Activated T-cell treated with anti-CD3 and anti-CD28 coated beads, Interleukin-2, amount 50 U/mL, for 24 hours (primary cell): ENCODE measurements around the gene PGLYRP2.
A peak's percentile ranks its signal among the peaks of the same experiment; 100 is the strongest.
"Not testable (repeated sequence)": the region's sequence is repeated elsewhere in the genome, so short reads cannot be mapped to it uniquely, and the experiment has no call there.

ENCODE experiments used
- DNase-seq: peaks from one replicate; pipeline ENCODE4 v3.0.0-alpha.2; 2020
- H3K27ac Mint-ChIP-seq: 2 replicates; pipeline ENCODE4 v1.8.0; 2020; ENCODE audit warnings: mild to moderate bottlenecking, mixed read lengths
- H3K27me3 Mint-ChIP-seq: 2 replicates; pipeline ENCODE4 v1.8.0; 2020; ENCODE audit warnings: mixed read lengths
- H3K36me3 Mint-ChIP-seq: 2 replicates; pipeline ENCODE4 v1.8.0; 2020; ENCODE audit warnings: low read depth, mixed read lengths
- H3K4me1 Mint-ChIP-seq: 2 replicates; pipeline ENCODE4 v1.8.0; 2020; ENCODE audit warnings: low read depth, mixed read lengths
- H3K4me3 Mint-ChIP-seq: 2 replicates; pipeline ENCODE4 v1.8.0; 2020; ENCODE audit warnings: mild to moderate bottlenecking, moderate library complexity, mixed read lengths
- H3K9me3 Mint-ChIP-seq: 2 replicates; pipeline ENCODE4 v1.8.0; 2020; ENCODE audit warnings: mixed read lengths

PGLYRP2 gene

GRCh38 chr19:15479391-15480345 lies at the start of gene PGLYRP2:
PGLYRP2 (minus strand) TSS chr19:15479501; CDS start chr19:15479371, 130 bp downstream.
- H3K9me3 Mint-ChIP-seq: no peaks in the 10 kb centered on the region
- H3K4me1 Mint-ChIP-seq: peaks cover 31% of the 10 kb centered on the region
- no peak for DNase-seq
- H3K36me3 Mint-ChIP-seq: no peaks in the 10 kb centered on the region
- H3K4me3 Mint-ChIP-seq: no peak within 1 kb of the TSS
- no peaks in the 10 kb centered on the region for H3K27me3 Mint-ChIP-seq
- peak within 1 kb of the TSS; percentile 50 for H3K27ac Mint-ChIP-seq

GRCh38 chr19:15527705-15528104 lies 48.4 kb upstream of the PGLYRP2 start:
- no peak for DNase-seq
- H3K36me3 Mint-ChIP-seq: peaks cover 5% of the 10 kb centered on the region
- H3K9me3 Mint-ChIP-seq: peaks cover 6% of the 10 kb centered on the region
- H3K27me3 Mint-ChIP-seq: no peaks in the 10 kb centered on the region
- no peak overlapping the region for H3K27ac Mint-ChIP-seq
- H3K4me1 Mint-ChIP-seq: peaks cover 13% of the 10 kb centered on the region
- H3K4me3 Mint-ChIP-seq: no peak overlapping the region

GRCh38 chr19:15526408-15526807 lies 47.1 kb upstream of the PGLYRP2 start:
- DNase-seq: no peak
- Mint-ChIP-seq H3K9me3 (peaks cover 6% of the 10 kb centered on the region), H3K4me1 (peaks cover 3% of the 10 kb centered on the region), H3K36me3 (peaks cover 5% of the 10 kb centered on the region), H3K4me3 (no peak overlapping the region), H3K27me3 (no peaks in the 10 kb centered on the region), H3K27ac (no peak overlapping the region)

- H3K4me3 Mint-ChIP-seq: no peak overlapping the region
- H3K9me3 Mint-ChIP-seq: peaks cover 1% of the 10 kb centered on the region
- H3K27me3 Mint-ChIP-seq: no peaks in the 10 kb centered on the region
- H3K27ac Mint-ChIP-seq: no peak overlapping the region
- no peak for DNase-seq
- peaks cover 2% of the 10 kb centered on the region for H3K36me3 Mint-ChIP-seq
- peaks cover 3% of the 10 kb centered on the region for H3K4me1 Mint-ChIP-seq
Observed at GRCh38 chr19:15525291-15525690, 46.0 kb upstream of the PGLYRP2 start.

GRCh38 chr19:15524781-15525180 lies 45.5 kb upstream of the PGLYRP2 start:
- Mint-ChIP-seq H3K9me3 (no peaks in the 10 kb centered on the region), H3K27me3 (no peaks in the 10 kb centered on the region), H3K4me1 (peaks cover 3% of the 10 kb centered on the region), H3K36me3 (no peaks in the 10 kb centered on the region), H3K27ac (no peak overlapping the region), H3K4me3 (no peak overlapping the region)
- DNase-seq: no peak

GRCh38 chr19:15519433-15519976 lies 40.2 kb upstream of the PGLYRP2 start:
- no peaks in the 10 kb centered on the region for H3K27me3 Mint-ChIP-seq
- H3K4me1 Mint-ChIP-seq: peaks cover 23% of the 10 kb centered on the region
- peaks cover 12% of the 10 kb centered on the region for H3K9me3 Mint-ChIP-seq
- H3K27ac Mint-ChIP-seq: no peak overlapping the region
- H3K36me3 Mint-ChIP-seq: peaks cover 12% of the 10 kb centered on the region
- H3K4me3 Mint-ChIP-seq: no peak overlapping the region
- no peak for DNase-seq

- Mint-ChIP-seq H3K4me1 (peaks cover 30% of the 10 kb centered on the region), H3K27me3 (no peaks in the 10 kb centered on the region), H3K9me3 (peaks cover 12% of the 10 kb centered on the region), H3K36me3 (peaks cover 12% of the 10 kb centered on the region), H3K27ac (no peak overlapping the region), H3K4me3 (no peak overlapping the region)
- no peak for DNase-seq
Observed at GRCh38 chr19:15517778-15518177, 38.5 kb upstream of the PGLYRP2 start.

- no peak overlapping the region for H3K4me3 Mint-ChIP-seq
- peaks cover 12% of the 10 kb centered on the region for H3K9me3 Mint-ChIP-seq
- peaks cover 33% of the 10 kb centered on the region for H3K4me1 Mint-ChIP-seq
- H3K27ac Mint-ChIP-seq: no peak overlapping the region
- H3K36me3 Mint-ChIP-seq: peaks cover 12% of the 10 kb centered on the region
- H3K27me3 Mint-ChIP-seq: no peaks in the 10 kb centered on the region
- DNase-seq: no peak
Observed at GRCh38 chr19:15516363-15516762, 37.1 kb upstream of the PGLYRP2 start.

- H3K4me1 Mint-ChIP-seq: peaks cover 39% of the 10 kb centered on the region
- H3K27me3 Mint-ChIP-seq, DNase-seq: not testable (repeated sequence)
- H3K4me3 Mint-ChIP-seq: peak overlapping the region; percentile 53
- peak overlapping the region; percentile 97 for H3K27ac Mint-ChIP-seq
- peaks cover 12% of the 10 kb centered on the region for H3K9me3 Mint-ChIP-seq
- H3K36me3 Mint-ChIP-seq: peaks cover 12% of the 10 kb centered on the region
Observed at GRCh38 chr19:15515227-15515625, 35.9 kb upstream of the PGLYRP2 start.

GRCh38 chr19:15511671-15512424 lies 32.5 kb upstream of the PGLYRP2 start:
- H3K36me3 Mint-ChIP-seq: peaks cover 12% of the 10 kb centered on the region
- peaks cover 46% of the 10 kb centered on the region for H3K4me1 Mint-ChIP-seq
- DNase-seq: no peak
- H3K27me3 Mint-ChIP-seq: peaks cover 20% of the 10 kb centered on the region
- no peak overlapping the region for H3K4me3 Mint-ChIP-seq
- no peak overlapping the region for H3K27ac Mint-ChIP-seq
- H3K9me3 Mint-ChIP-seq: peaks cover 8% of the 10 kb centered on the region

GRCh38 chr19:15508035-15508710 lies 28.9 kb upstream of the PGLYRP2 start, which contains the start of gene CYP4F22:
CYP4F22 (plus strand) TSS chr19:15508525; CDS start chr19:15525337, 16,812 bp downstream.
- DNase-seq: peak; percentile 58
- H3K27ac Mint-ChIP-seq: no peak within 1 kb of the TSS
- H3K9me3 Mint-ChIP-seq: no peaks in the 10 kb centered on the region
- H3K4me3 Mint-ChIP-seq: peak within 1 kb of the TSS; percentile 75
- peaks cover 25% of the 10 kb centered on the region for H3K4me1 Mint-ChIP-seq
- peaks cover 20% of the 10 kb centered on the region for H3K27me3 Mint-ChIP-seq
- no peaks in the 10 kb centered on the region for H3K36me3 Mint-ChIP-seq

GRCh38 chr19:15507068-15508034 lies 28.1 kb upstream of the PGLYRP2 start:
- no peaks in the 10 kb centered on the region for H3K9me3 Mint-ChIP-seq
- no peak overlapping the region for H3K27ac Mint-ChIP-seq
- peak overlapping the region; percentile 75 for H3K4me3 Mint-ChIP-seq

GRCh38 chr19:15506074-15506571 lies 26.8 kb upstream of the PGLYRP2 start:
- no peaks in the 10 kb centered on the region for H3K36me3 Mint-ChIP-seq
- H3K4me1 Mint-ChIP-seq: peaks cover 20% of the 10 kb centered on the region
- no peak overlapping the region for H3K4me3 Mint-ChIP-seq
- no peak overlapping the region for H3K27ac Mint-ChIP-seq
- peaks cover 20% of the 10 kb centered on the region for H3K27me3 Mint-ChIP-seq
- H3K9me3 Mint-ChIP-seq: no peaks in the 10 kb centered on the region
- no peak for DNase-seq

More at GRCh38 chr19:15507068-15508034, 28.1 kb upstream of the PGLYRP2 start:
- no peaks in the 10 kb centered on the region for H3K36me3 Mint-ChIP-seq
- peaks cover 20% of the 10 kb centered on the region for H3K27me3 Mint-ChIP-seq
- H3K4me1 Mint-ChIP-seq: peaks cover 25% of the 10 kb centered on the region
- no peak for DNase-seq
